ENCODE data around the gene TIMP3. TPM values are rescaled to one million over a fixed set of nuclear protein-coding genes. Genes with fewer than 3 reads are reported as not detected.

The TIMP3 gene
- total and polyA plus RNA-seq, 8 donors: 30.4 to 248 (median 107) TPM

- intact Hi-C loops (cut with DNase I; ENCODE audit: low total_unique reads): no loop called here
- peak overlapping the region in 3 of 5 donors; percentile 46 to 71 (median 50) for H3K27ac ChIP-seq
- WGBS, 5 donors: 27 to 56% (median 54%) methylated on average over 4 of the region's 4 CpGs
Observed at GRCh38 chr22:32832174-32832573, 30.7 kb downstream of the TIMP3 start.

GRCh38 chr22:32836280-32837123 is 35.0 kb downstream of the TIMP3 start:
- Histone ChIP-seq H3K27me3 (no peaks in the 10 kb centered on the region), H3K9me3 (no peaks in the 10 kb centered on the region), H3K36me3 (peaks cover 0 to 11% (median 7%) of the 10 kb centered on the region in 4 donors), H3K4me1 (peaks cover 14 to 85% (median 40%) of the 10 kb centered on the region in 4 donors), H3K27ac (peak overlapping the region in 1 of 5 donors; percentile 6), H3K4me3 (no peak overlapping the region)
- DNase-seq: no peak
- TF ChIP-seq CTCF (IDR thresholded peaks at IDR 0.05): peak in 4 of 7 experiments; percentile 4 to 37 (median 29)
- no peak for TF ChIP-seq EP300 (IDR thresholded peaks at IDR 0.05)
- intact Hi-C loops (cut with DNase I; ENCODE audit: low total_unique reads): no loop called here
- WGBS, 5 donors: 55 to 66% (median 61%) methylated on average over 7 of the region's 7 CpGs

More at GRCh38 chr22:32832174-32832573, 30.7 kb downstream of the TIMP3 start:
- H3K4me3 ChIP-seq: no peak overlapping the region
- no peak for TF ChIP-seq POLR2A (IDR thresholded peaks at IDR 0.05)
- no peak for TF ChIP-seq POLR2AphosphoS5 (IDR thresholded peaks at IDR 0.05)
- no peak for TF ChIP-seq EP300 (IDR thresholded peaks at IDR 0.05)
- TF ChIP-seq CTCF (IDR thresholded peaks at IDR 0.05): no peak
- no peak for DNase-seq
- H3K27me3 ChIP-seq: no peaks in the 10 kb centered on the region
- H3K36me3 ChIP-seq: peaks cover 0 to 11% (median 7%) of the 10 kb centered on the region in 4 donors
- H3K4me1 ChIP-seq: peaks cover 20 to 88% (median 40%) of the 10 kb centered on the region in 4 donors
- no peaks in the 10 kb centered on the region for H3K9me3 ChIP-seq

GRCh38 chr22:32837142-32837541 is 35.6 kb downstream of the TIMP3 start:
- TF ChIP-seq EP300 (IDR thresholded peaks at IDR 0.05): no peak
- no peak for TF ChIP-seq POLR2A (IDR thresholded peaks at IDR 0.05)
- no peak for TF ChIP-seq POLR2AphosphoS5 (IDR thresholded peaks at IDR 0.05)
- no peak for TF ChIP-seq CTCF (IDR thresholded peaks at IDR 0.05)
- H3K4me1 ChIP-seq: peaks cover 9 to 81% (median 37%) of the 10 kb centered on the region in 4 donors
- no peaks in the 10 kb centered on the region for H3K9me3 ChIP-seq
- 76 to 86% (median 81%) methylated on average over 6 to 9 of the region's 9 CpGs for WGBS, 5 donors
- H3K27ac ChIP-seq: no peak overlapping the region
- intact Hi-C loops (cut with DNase I; ENCODE audit: low total_unique reads): no loop called here
- H3K27me3 ChIP-seq: no peaks in the 10 kb centered on the region
- H3K4me3 ChIP-seq: no peak overlapping the region
- peaks cover 0 to 11% (median 9%) of the 10 kb centered on the region in 4 donors for H3K36me3 ChIP-seq
- DNase-seq: no peak

- DNase-seq: no peak
- WGBS, 5 donors: 74 to 87% (median 80%) methylated on average over 4 of the region's 4 CpGs
- Histone ChIP-seq H3K36me3 (peaks cover 0 to 9% (median 7%) of the 10 kb centered on the region in 4 donors), H3K9me3 (no peaks in the 10 kb centered on the region), H3K4me3 (no peak overlapping the region), H3K27me3 (no peaks in the 10 kb centered on the region), H3K27ac (peak overlapping the region in 2 of 5 donors; percentile 3 to 72), H3K4me1 (peaks cover 9 to 85% (median 36%) of the 10 kb centered on the region in 4 donors)
- TF ChIP-seq CTCF (IDR thresholded peaks at IDR 0.05) (no peak), EP300 (IDR thresholded peaks at IDR 0.05) (no peak), POLR2A (IDR thresholded peaks at IDR 0.05) (no peak), POLR2AphosphoS5 (IDR thresholded peaks at IDR 0.05) (no peak)
- intact Hi-C loops (cut with DNase I; ENCODE audit: low total_unique reads): no loop called here
Observed at GRCh38 chr22:32837803-32838202, 36.3 kb downstream of the TIMP3 start.

Measured in stomach (tissue), 9 donors.